H9 (cell line): Measurements from ENCODE around the gene COPZ2. TPM values are rescaled to one million over a fixed set of nuclear protein-coding genes. Genes with fewer than 3 reads are reported as not detected.

ENCODE experiments used
- DNase-seq: peaks from one replicate; pipeline ENCODE4 v3.0.0-alpha.2; 2017
- H2AFZ ChIP-seq: one replicate; pipeline ENCODE4 v1.6.1; 2013; ENCODE audit warnings: mild to moderate bottlenecking, low read length, control low read depth, moderate library complexity
- H2AK5ac ChIP-seq: 2 replicates; pipeline ENCODE4 v1.6.1; 2013; ENCODE audit warnings: low read length, control low read depth, mixed read lengths; ENCODE audit not compliant: insufficient read length
- H2BK120ac ChIP-seq: one replicate; pipeline ENCODE4 v1.6.1; 2013; ENCODE audit warnings: low read depth, mild to moderate bottlenecking, low read length, control low read depth, inconsistent platforms; ENCODE audit not compliant: poor library complexity, severe bottlenecking
- H2BK12ac ChIP-seq: 2 replicates; pipeline ENCODE4 v1.6.1; 2013; ENCODE audit warnings: low read length, control low read depth, mixed read lengths, low read depth; ENCODE audit not compliant: insufficient read length
- H2BK15ac ChIP-seq: 2 replicates; pipeline ENCODE4 v1.6.1; 2013; ENCODE audit warnings: low read depth, low read length, control low read depth
- H2BK20ac ChIP-seq: one replicate; pipeline ENCODE4 v1.6.1; 2013; ENCODE audit warnings: low read depth, mild to moderate bottlenecking, low read length, control low read depth, inconsistent platforms; ENCODE audit not compliant: poor library complexity, severe bottlenecking
- H2BK5ac ChIP-seq: 2 replicates; pipeline ENCODE4 v1.6.1; 2013; ENCODE audit warnings: low read length, control low read depth, mixed read lengths; ENCODE audit not compliant: insufficient read length
- H3K14ac ChIP-seq: 2 replicates; pipeline ENCODE4 v1.6.1; 2013; ENCODE audit warnings: low read length, control low read depth; ENCODE audit not compliant: insufficient read depth
- H3K18ac ChIP-seq: 2 replicates; pipeline ENCODE4 v1.6.1; 2013; ENCODE audit warnings: low read depth, mild to moderate bottlenecking, mixed read lengths, low read length, control low read depth; ENCODE audit not compliant: insufficient read length
- H3K23ac ChIP-seq: 2 replicates; pipeline ENCODE4 v1.6.1; 2013; ENCODE audit warnings: low read length, control low read depth, mixed read lengths, low read depth; ENCODE audit not compliant: insufficient read length
- H3K23me2 ChIP-seq: 2 replicates; pipeline ENCODE4 v1.6.1; 2013; ENCODE audit warnings: low read depth, mild to moderate bottlenecking, mixed read lengths, low read length, control low read depth; ENCODE audit not compliant: insufficient read length, poor library complexity, severe bottlenecking
- H3K27ac ChIP-seq: 2 replicates; pipeline ENCODE4 v1.5.1; 2013; ENCODE audit warnings: low read length, control low read depth, mixed read lengths, low read depth; ENCODE audit not compliant: insufficient read length
- H3K27me3 ChIP-seq: 2 replicates; pipeline ENCODE4 v1.6.1; 2013; ENCODE audit warnings: low read length, control low read depth, inconsistent platforms; ENCODE audit not compliant: insufficient read depth
- H3K4ac ChIP-seq: 2 replicates; pipeline ENCODE4 v1.6.1; 2013; ENCODE audit warnings: low read depth, mild to moderate bottlenecking, control low read depth, inconsistent platforms, low read length, moderate library complexity
- H3K4me1 ChIP-seq: 2 replicates; pipeline ENCODE4 v1.6.1; 2013; ENCODE audit warnings: low read length, control low read depth, inconsistent platforms; ENCODE audit not compliant: insufficient read depth
- H3K4me2 ChIP-seq: 2 replicates; pipeline ENCODE4 v1.6.1; 2013; ENCODE audit warnings: low read length, control low read depth, mixed read lengths; ENCODE audit not compliant: insufficient read length, insufficient read depth
- H3K56ac ChIP-seq: 2 replicates; pipeline ENCODE4 v1.6.1; 2013; ENCODE audit warnings: low read depth, mild to moderate bottlenecking, mixed read lengths, low read length, control low read depth; ENCODE audit not compliant: insufficient read length
- H3K79me1 ChIP-seq: 2 replicates; pipeline ENCODE4 v1.6.1; 2013; ENCODE audit warnings: low read depth, mild to moderate bottlenecking, moderate library complexity, low read length, control low read depth, inconsistent platforms; ENCODE audit not compliant: insufficient read depth, poor library complexity, severe bottlenecking
- H3K79me2 ChIP-seq: 2 replicates; pipeline ENCODE4 v1.6.1; 2013; ENCODE audit warnings: low read length, control low read depth, inconsistent platforms; ENCODE audit not compliant: insufficient read depth
- H3K9ac ChIP-seq: 2 replicates; pipeline ENCODE4 v1.6.1; 2013; ENCODE audit warnings: low read length, control low read depth, mixed read lengths; ENCODE audit not compliant: insufficient read length; ENCODE audit errors: extremely low read depth
- H3K9me3 ChIP-seq: one replicate; pipeline ENCODE4 v1.6.1; 2013; ENCODE audit warnings: low read depth, low read length, inconsistent platforms; ENCODE audit not compliant: control insufficient read depth
- H3T11ph ChIP-seq: one replicate; pipeline ENCODE4 v1.6.1; 2013; ENCODE audit warnings: mild to moderate bottlenecking, low read length, control low read depth, inconsistent platforms
- H4K20me1 ChIP-seq: one replicate; pipeline ENCODE4 v1.6.1; 2013; ENCODE audit not compliant: control insufficient read depth, insufficient read length, insufficient read depth
- H4K5ac ChIP-seq: 2 replicates; pipeline ENCODE4 v1.6.1; 2013; ENCODE audit warnings: low read depth, mild to moderate bottlenecking, mixed read lengths, low read length, control low read depth; ENCODE audit not compliant: insufficient read length
- H4K8ac ChIP-seq: replicated peaks from 2 replicates; pipeline ENCODE4 v1.6.1; 2013; ENCODE audit warnings: low read length, control low read depth, mixed read lengths, low read depth; ENCODE audit not compliant: insufficient read length
- H4K91ac ChIP-seq: 2 replicates; pipeline ENCODE4 v1.6.1; 2013; ENCODE audit warnings: low read depth, mild to moderate bottlenecking, moderate library complexity, mixed read lengths, low read length, control low read depth; ENCODE audit not compliant: insufficient read length
- H3K27ac Mint-ChIP-seq, 3 experiments: 2 replicates in 2 of 3; 3 replicates in 1 of 3; pipeline ENCODE4 v1.8.0; 2020 to 2021; ENCODE audit warnings: mixed read lengths in 3 of 3, mild to moderate bottlenecking in 1 of 3, moderate library complexity in 1 of 3
- H3K27me3 Mint-ChIP-seq: 2 replicates; pipeline ENCODE4 v1.8.0; 2021; ENCODE audit warnings: low read depth, mild to moderate bottlenecking, moderate library complexity, mixed read lengths
- H3K36me3 Mint-ChIP-seq, 3 experiments: 2 replicates in 2 of 3; 3 replicates in 1 of 3; pipeline ENCODE4 v1.8.0; 2020 to 2021; ENCODE audit warnings: low read depth in 3 of 3, mixed read lengths in 3 of 3; ENCODE audit not compliant: insufficient read depth in 1 of 3
- H3K4me1 Mint-ChIP-seq, 2 experiments: 2 replicates each; pipeline ENCODE4 v1.8.0; 2020; ENCODE audit warnings: mixed read lengths in 2 of 2
- H3K4me3 Mint-ChIP-seq, 2 experiments: 2 replicates in 1 of 2; 3 replicates in 1 of 2; pipeline ENCODE4 v1.8.0; 2020 to 2021; ENCODE audit warnings: mild to moderate bottlenecking in 2 of 2, mixed read lengths in 2 of 2, moderate library complexity in 1 of 2
- H3K9me3 Mint-ChIP-seq, 2 experiments: 2 replicates in 1 of 2; 3 replicates in 1 of 2; pipeline ENCODE4 v1.8.0; 2020; ENCODE audit warnings: mild to moderate bottlenecking in 2 of 2, mixed read lengths in 2 of 2, moderate library complexity in 1 of 2
- CTCF ChIP-seq: fragments of 200-600 bp; sonication (generic); conservative IDR thresholded peaks from 3 replicates; pipeline ENCODE4 v1.8.0; 2021; ENCODE audit warnings: antibody characterized with exemption, mild to moderate bottlenecking
- WGBS: extraction: QIAGEN DNeasy Blood & Tissue Kit; methylation state at CpG from one replicate; pipeline ENCODE4 v1.1.7; 2013; ENCODE audit warnings: missing lambda C conversion rate, low lambda C conversion rate, mixed read lengths; ENCODE audit not compliant: insufficient read length; ENCODE audit errors: extremely low coverage; 5-methylcytosine and 5-hydroxymethylcytosine counted together
- total RNA-seq: library from RNA; stranded (reverse); gene quantifications from 2 replicates; pipeline ENCODE4 v1.2.1, GENCODE V29; 2021

COPZ2 gene
- total RNA-seq, 1 experiment from 2014 or later, result 0.68 TPM

- Histone ChIP-seq H3K23ac (no peak overlapping the region), H4K8ac (no peak overlapping the region), H3K4me1 (peaks cover 1% of the 10 kb centered on the region; the same call in 1 of the 2 replicates), H3K9ac (no peak overlapping the region), H2AK5ac (no peak overlapping the region), H2BK120ac (no peak overlapping the region), H3T11ph (no peak overlapping the region), H3K4me2 (no peak overlapping the region), H4K91ac (no peak overlapping the region), H2BK15ac (no peak overlapping the region), H4K20me1 (no peaks in the 10 kb centered on the region), H3K4ac (no peak overlapping the region), H3K18ac (no peak overlapping the region), H3K14ac (no peak overlapping the region), H2BK12ac (no peak overlapping the region), H3K79me2 (no peaks in the 10 kb centered on the region), H2BK5ac (no peak overlapping the region), H3K56ac (no peak overlapping the region), H2AFZ (no peak overlapping the region), H3K27me3 (no peaks in the 10 kb centered on the region; the same call in 1 of the 2 replicates), H3K27ac (no peak overlapping the region), H3K79me1 (no peaks in the 10 kb centered on the region), H3K9me3 (no peaks in the 10 kb centered on the region), H3K23me2 (peaks cover 9% of the 10 kb centered on the region), H2BK20ac (no peak overlapping the region), H4K5ac (no peak overlapping the region)
- no peak for DNase-seq
- Mint-ChIP-seq H3K27me3 (peaks cover 28% of the 10 kb centered on the region), H3K27ac (no peak overlapping the region), H3K4me3 (no peak overlapping the region), H3K36me3 (peaks cover 0 to 4% (median 0%) of the 10 kb centered on the region in 3 experiments; a peak in 2 of 7 replicates), H3K4me1 (peaks cover 48 to 52% of the 10 kb centered on the region in 2 experiments), H3K9me3 (peaks cover 0 to 3% of the 10 kb centered on the region in 2 experiments; a peak in 1 of 5 replicates)
- no peak for TF ChIP-seq CTCF
- WGBS, result no CpG with 5 or more reads among the region's 3 CpGs
Measured at GRCh38 chr17:48010193-48010592, 27.4 kb downstream of the COPZ2 start.
